ENCODE data around the gene EPB41.
"Not testable (repeated sequence)": the region's sequence is repeated elsewhere in the genome, so short reads cannot be mapped to it uniquely, and the experiment has no call there.

Gene EPB41

GRCh38 chr1:29082519-29082918 lies 168.2 kb downstream of the EPB41 start:
- Histone ChIP-seq H4K20me1 (ENCODE audit: insufficient read depth) (no peaks in the 10 kb centered on the region), H3K9ac (no peak overlapping the region), H2AFZ (ENCODE audit: low read depth) (no peak overlapping the region), H3K36me3 (ENCODE audit: insufficient read depth) (no peaks in the 10 kb centered on the region), H3K27me3 (ENCODE audit: insufficient read depth, low read depth) (no peaks in the 10 kb centered on the region), H3K4me3 (IDR thresholded peaks at IDR 0.05; ENCODE audit: insufficient read depth, low read depth, low read length) (no peak overlapping the region), H3K27ac (no peak overlapping the region), H3K79me2 (ENCODE audit: insufficient read depth, low read depth) (no peaks in the 10 kb centered on the region), H3K4me2 (no peak overlapping the region), H3K4me1 (ENCODE audit: low read depth, poor library complexity, severe bottlenecking) (no peaks in the 10 kb centered on the region)
- no peak for TF ChIP-seq CTCF (conservative IDR thresholded peaks at IDR 0.05; ENCODE audit: low read depth, low read length)

GRCh38 chr1:29083317-29084195 lies 169.2 kb downstream of the EPB41 start:
- no peak for TF ChIP-seq CTCF (conservative IDR thresholded peaks at IDR 0.05; ENCODE audit: low read depth, low read length)
- H3K36me3 ChIP-seq (ENCODE audit: insufficient read depth) = no peaks in the 10 kb centered on the region
- no peaks in the 10 kb centered on the region for H3K27me3 ChIP-seq (ENCODE audit: insufficient read depth, low read depth)
- H4K20me1 ChIP-seq (ENCODE audit: insufficient read depth) = no peaks in the 10 kb centered on the region
- H3K4me2 ChIP-seq = no peak overlapping the region
- no peak overlapping the region for H2AFZ ChIP-seq (ENCODE audit: low read depth)
- H3K27ac ChIP-seq = no peak overlapping the region
- no peaks in the 10 kb centered on the region for H3K4me1 ChIP-seq (ENCODE audit: low read depth, poor library complexity, severe bottlenecking)
- no peak overlapping the region for H3K4me3 ChIP-seq (IDR thresholded peaks at IDR 0.05; ENCODE audit: insufficient read depth, low read depth, low read length)
- H3K9ac ChIP-seq = no peak overlapping the region
- H3K79me2 ChIP-seq (ENCODE audit: insufficient read depth, low read depth) = no peaks in the 10 kb centered on the region

- H3K36me3 ChIP-seq (ENCODE audit: insufficient read depth) = no peaks in the 10 kb centered on the region
- no peaks in the 10 kb centered on the region for H3K4me1 ChIP-seq (ENCODE audit: low read depth, poor library complexity, severe bottlenecking)
- H3K9ac ChIP-seq = no peak overlapping the region
- H3K27ac ChIP-seq = no peak overlapping the region
- H3K4me3 ChIP-seq (IDR thresholded peaks at IDR 0.05; ENCODE audit: insufficient read depth, low read depth, low read length) = no peak overlapping the region
- H2AFZ ChIP-seq (ENCODE audit: low read depth) = no peak overlapping the region
- H3K27me3 ChIP-seq (ENCODE audit: insufficient read depth, low read depth) = no peaks in the 10 kb centered on the region
- no peaks in the 10 kb centered on the region for H3K79me2 ChIP-seq (ENCODE audit: insufficient read depth, low read depth)
- H4K20me1 ChIP-seq (ENCODE audit: insufficient read depth) = no peaks in the 10 kb centered on the region
- no peak overlapping the region for H3K4me2 ChIP-seq
- TF ChIP-seq CTCF (conservative IDR thresholded peaks at IDR 0.05; ENCODE audit: low read depth, low read length) = no peak
Measured at GRCh38 chr1:29084196-29084521, 169.8 kb downstream of the EPB41 start.

GRCh38 chr1:29090937-29091618 lies 176.7 kb downstream of the EPB41 start:
- H3K36me3 ChIP-seq (ENCODE audit: insufficient read depth) = no peaks in the 10 kb centered on the region
- no peaks in the 10 kb centered on the region for H3K27me3 ChIP-seq (ENCODE audit: insufficient read depth, low read depth)
- no peaks in the 10 kb centered on the region for H3K4me1 ChIP-seq (ENCODE audit: low read depth, poor library complexity, severe bottlenecking)
- H2AFZ ChIP-seq (ENCODE audit: low read depth) = no peak overlapping the region
- no peaks in the 10 kb centered on the region for H3K79me2 ChIP-seq (ENCODE audit: insufficient read depth, low read depth)
- no peak for TF ChIP-seq CTCF (conservative IDR thresholded peaks at IDR 0.05; ENCODE audit: low read depth, low read length)
- no peaks in the 10 kb centered on the region for H4K20me1 ChIP-seq (ENCODE audit: insufficient read depth)
- no peak overlapping the region for H3K27ac ChIP-seq
- no peak overlapping the region for H3K9ac ChIP-seq
- no peak overlapping the region for H3K4me3 ChIP-seq (IDR thresholded peaks at IDR 0.05; ENCODE audit: insufficient read depth, low read depth, low read length)
- no peak overlapping the region for H3K4me2 ChIP-seq

- not testable (repeated sequence) for H3K9ac ChIP-seq; H2AFZ ChIP-seq (ENCODE audit: low read depth); H3K4me1 ChIP-seq (ENCODE audit: low read depth, poor library complexity, severe bottlenecking); H3K27me3 ChIP-seq (ENCODE audit: insufficient read depth, low read depth); H3K36me3 ChIP-seq (ENCODE audit: insufficient read depth); H4K20me1 ChIP-seq (ENCODE audit: insufficient read depth); H3K27ac ChIP-seq; H3K4me2 ChIP-seq; H3K79me2 ChIP-seq (ENCODE audit: insufficient read depth, low read depth); H3K4me3 ChIP-seq (IDR thresholded peaks at IDR 0.05; ENCODE audit: insufficient read depth, low read depth, low read length)
Measured at GRCh38 chr1:29092704-29093103, 178.3 kb downstream of the EPB41 start.

Measured in KMS-11 (cell line).